HG02973 (cell line): ENCODE results near the gene PDHX.

Experiments
- ATAC-seq: cut with Tn5 transposase; IDR thresholded peaks from one replicate; pipeline ENCODE4 v1.9.1; 2021; ENCODE audit warnings: moderate library complexity; ENCODE audit not compliant: unreplicated experiment

Gene PDHX

GRCh38 chr11:34988294-34989255, 72.2 kb downstream of the PDHX start:
- peak; percentile 85 for ATAC-seq

GRCh38 chr11:34990916-34991315, 74.5 kb downstream of the PDHX start:
- ATAC-seq = no peak

DNA sequence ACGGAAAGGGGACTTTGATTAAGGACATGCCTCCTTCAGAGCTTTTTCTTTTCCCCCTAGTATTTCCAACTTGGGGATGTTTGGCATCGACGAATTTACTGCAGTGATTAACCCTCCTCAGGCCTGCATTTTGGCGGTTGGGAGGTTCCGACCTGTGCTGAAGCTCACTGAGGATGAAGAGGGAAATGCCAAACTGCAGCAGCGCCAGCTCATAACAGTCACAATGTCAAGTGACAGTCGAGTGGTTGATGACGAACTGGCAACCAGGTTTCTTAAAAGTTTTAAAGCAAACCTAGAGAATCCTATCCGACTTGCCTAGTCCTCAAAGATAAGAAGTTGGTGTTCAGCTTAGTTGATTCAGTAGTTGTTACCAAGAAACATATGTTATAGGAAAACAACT, 78.4 kb downstream of the PDHX start:
- no peak for ATAC-seq

DNA sequence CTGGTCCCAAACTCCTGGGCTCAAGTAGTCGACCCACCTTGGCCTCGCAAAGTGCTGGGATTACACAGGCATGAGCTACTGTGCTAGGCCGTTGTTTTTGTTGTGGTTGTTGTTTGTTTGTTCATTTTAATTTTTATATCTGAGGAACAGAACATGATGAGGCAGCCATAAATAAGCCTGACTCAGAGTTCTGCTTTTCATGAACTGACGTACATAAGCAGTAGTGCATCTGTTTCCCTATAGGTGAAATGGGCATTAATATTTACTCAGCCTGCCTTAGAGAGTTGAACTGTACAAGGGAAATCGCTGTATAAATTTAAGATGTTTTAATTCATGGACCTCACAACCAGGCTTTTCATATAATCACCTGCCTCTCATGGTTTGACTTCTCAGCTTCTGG, 80.5 kb downstream of the PDHX start:
- ATAC-seq = no peak

DNA sequence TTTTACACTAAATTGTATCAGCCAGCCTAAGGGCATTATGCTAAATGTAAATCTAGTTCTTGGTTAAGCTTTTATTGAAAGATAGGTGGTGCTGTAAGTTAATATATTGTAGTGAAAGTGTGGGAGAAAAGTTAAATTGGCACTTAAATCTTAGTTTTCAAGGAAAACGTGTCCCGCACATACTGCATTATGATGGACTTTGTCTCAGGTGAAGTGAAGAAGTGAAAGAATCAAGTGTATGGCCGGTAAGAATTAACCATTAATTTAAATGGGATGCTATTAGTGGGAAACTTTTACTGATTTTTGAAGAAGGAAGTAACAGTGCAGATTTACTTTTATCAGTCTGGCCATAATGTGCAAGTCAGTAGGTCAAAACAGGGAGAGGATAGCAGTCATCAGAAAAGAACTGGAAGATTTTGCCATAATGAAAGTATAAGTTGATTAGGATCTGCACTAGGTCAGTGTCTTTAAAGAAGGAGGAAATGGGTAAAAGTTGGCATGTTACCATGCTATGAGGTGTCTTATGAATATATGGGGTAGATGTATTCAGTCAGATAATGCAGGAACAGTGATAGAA, 81.6 kb downstream of the PDHX start:
- no peak for ATAC-seq

- ATAC-seq = no peak
Measured at GRCh38 chr11:34999453-34999852, 83.0 kb downstream of the PDHX start.

DNA sequence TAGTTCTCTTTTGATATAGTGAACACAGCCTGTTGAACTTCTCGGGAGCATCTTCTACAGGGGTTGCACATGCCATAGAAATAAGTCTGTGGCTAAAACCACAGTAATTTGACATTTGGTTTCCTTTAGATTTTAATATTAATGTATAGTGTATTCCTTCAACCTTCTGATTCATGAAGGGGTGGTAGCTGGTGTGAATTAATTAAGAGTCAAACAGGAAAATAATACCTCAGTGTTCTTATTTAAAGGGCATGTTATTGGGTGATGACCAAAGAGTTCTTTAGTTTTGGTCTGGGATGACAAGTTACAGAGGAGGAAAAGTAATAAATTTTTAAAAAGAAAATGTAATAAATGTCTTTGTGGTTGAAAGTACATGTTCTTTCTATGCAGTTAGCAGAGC, 86.8 kb downstream of the PDHX start:
- no peak for ATAC-seq

DNA sequence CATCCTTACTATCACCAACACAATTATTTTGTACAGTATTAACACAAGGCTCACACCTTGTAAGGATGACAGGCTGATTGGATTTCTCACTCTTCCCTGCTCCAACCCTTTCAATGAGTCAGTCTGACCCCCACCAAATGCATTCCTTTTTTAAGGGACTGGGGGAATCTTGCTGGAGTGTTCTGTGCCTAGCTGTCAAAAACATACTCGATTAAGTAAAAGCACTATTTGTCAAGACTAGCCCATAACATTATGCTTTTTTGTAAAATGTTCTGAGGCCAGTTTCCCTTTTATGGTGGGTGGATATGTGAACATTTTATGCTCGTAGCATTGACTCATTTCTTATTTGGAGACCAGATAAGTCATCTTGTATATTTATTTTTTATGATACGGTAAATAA, 87.2 kb downstream of the PDHX start:
- ATAC-seq = no peak

DNA sequence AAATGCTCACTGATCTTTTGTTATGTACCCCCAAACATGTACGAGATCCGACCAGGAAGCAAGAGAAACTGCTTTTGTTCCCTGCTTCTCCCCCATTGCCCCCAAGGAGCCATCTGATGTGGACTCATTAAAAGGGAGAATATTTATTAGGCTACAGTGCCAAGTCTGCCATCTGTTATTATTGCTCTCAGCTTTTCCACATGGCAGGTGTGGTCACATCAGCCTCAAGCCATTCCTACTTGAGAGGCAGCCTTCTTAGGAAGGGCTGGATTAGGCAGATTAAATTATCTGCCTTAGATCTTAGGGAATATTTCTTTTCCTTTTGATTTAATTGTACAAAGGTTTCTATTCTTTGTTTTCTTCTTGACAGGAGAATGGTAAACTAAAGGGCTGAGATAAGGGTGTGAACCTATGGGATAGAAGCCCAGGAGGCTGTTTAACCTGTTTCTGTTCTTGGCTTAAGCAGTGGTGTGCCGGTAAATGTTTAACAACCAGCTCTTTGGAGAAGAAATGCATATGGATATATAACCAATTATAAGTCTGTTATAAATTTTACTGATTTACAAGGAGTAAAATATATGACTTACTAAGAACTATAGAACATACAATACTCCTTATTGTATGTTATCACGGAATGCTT, 88.8 kb downstream of the PDHX start:
- no peak for ATAC-seq

DNA sequence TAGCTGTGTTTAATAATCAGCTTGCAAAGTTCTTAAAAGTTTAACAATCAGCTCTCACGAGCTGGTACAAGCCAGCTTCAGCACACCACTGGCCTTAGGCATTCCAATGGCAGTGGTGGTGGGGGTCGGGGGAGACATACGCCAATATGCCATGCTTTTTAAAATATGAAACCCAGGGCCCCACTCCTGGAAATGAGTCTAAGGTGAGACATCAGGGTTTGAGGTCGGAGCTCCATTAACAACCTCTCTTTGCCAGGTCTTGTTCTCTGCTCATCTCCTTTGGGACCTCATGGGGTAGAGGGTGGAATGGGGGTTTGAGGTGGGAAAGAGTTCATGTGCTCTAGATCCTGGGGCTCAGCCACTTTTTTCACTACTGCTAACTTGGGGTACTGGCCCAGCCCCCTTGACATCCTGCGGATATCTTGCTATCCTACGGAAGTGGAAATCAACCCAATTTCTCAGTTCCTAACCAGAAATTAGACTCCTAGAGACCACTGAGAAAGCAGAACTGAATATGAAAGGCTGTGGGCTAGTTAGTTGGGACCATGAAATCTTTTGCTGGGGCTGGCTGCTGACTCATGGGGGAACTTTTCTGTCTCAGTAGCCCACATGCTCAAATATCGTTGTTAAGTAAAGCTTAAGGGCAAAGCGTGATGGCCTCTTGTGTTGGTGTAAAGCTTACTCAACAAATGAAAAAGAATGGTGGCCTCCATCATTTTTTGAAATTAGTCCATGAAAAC, 90.1 kb downstream of the PDHX start:
- ATAC-seq = peak; percentile 82

DNA sequence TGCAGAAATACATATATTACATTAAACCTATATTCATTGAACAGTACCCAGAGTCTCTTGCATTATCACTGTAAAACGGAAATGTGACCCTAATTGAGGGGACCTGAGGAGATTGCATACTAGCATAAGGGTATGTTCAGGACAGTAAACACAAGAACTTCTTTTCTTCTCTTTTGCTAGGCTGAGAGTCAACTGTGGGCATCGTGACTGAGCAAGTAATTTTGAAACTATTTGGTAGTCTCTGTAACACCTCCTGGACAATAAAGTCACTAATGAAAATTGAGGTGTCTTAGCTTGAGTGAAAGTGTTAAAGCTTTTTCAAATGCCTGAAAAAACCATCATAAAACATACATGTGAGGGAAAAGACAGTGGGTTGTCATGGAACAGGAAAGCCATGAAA, 90.9 kb downstream of the PDHX start:
- ATAC-seq = peak; percentile 53

DNA sequence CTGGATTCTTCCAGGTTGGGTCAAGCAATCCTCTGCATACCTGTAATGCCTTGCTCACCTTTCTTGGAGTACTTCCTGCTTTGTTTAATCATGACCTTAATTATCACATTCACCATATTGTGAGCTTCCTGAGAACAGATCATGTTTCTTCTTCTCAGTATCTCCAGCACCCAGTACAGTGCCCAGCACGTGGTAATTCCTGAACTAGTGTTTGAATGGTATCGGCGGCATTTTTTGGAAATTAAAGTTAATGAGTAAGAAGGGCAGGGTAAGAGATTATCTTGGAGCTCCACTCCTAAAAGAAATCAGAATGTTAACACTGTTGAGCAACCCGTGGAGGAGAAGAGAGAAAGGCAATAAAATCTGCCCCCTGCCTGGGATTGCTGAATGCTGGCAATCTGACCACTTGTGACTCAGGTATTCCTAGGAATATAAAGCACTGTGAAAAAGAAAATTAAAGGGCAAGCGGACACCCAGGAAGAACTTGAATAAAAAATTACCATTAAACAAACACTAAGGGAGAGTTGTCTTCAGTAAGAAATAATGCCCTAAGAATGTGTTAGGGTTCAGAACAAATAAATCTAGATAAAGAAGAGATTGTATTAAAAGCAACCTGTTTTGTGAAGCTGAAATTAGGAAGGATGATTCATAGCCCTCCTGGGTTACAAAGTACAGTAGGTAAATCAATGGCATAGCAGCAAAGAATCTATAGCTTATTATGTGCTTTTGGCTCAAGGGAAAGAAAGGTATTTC, 92.9 kb downstream of the PDHX start:
- ATAC-seq = no peak

DNA sequence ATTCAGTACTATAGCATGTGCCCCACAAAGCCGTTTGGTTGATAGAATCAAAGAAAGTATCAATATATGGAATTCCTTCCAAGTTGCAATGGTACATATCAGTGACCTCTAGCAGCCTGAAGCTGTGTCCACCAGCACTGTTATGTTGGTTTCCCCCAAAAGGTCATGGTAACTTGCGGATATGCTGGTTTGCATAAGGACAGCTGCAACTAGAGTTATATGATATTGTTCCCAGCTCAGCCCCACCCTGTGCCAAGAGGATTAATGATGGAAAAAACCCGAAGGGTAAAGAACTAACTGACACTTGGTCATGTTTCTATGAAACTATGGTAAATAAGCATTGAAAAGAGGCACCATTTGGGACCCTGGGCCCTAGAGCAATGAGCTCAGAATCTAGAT, 93.5 kb downstream of the PDHX start:
- no peak for ATAC-seq

GRCh38 chr11:35010654-35011053, 94.2 kb downstream of the PDHX start:
- no peak for ATAC-seq

- no peak for ATAC-seq
Measured at GRCh38 chr11:35011389-35011788, 95.0 kb downstream of the PDHX start.

DNA sequence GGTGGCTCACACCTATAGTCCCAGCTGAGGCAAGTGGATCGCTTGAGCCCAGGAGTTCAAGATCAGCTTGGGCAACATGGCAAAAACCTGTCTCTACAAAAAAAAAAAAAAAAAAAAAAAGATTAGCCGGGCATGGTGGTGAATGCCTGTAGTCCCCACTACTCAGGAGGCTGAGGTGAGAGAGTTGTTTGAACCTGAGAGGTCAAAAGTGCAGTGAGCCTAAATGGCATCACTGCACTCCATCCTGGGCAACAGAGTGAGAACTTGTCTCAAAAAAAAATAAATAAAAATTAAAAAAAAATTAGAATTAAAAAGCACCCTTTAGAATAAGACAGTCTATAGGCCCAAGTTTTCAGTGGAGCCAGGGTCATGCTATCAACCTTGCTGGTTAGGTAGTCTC, 95.5 kb downstream of the PDHX start:
- no peak for ATAC-seq

- ATAC-seq = peak; percentile 64
Measured at GRCh38 chr11:35012467-35013191, 96.2 kb downstream of the PDHX start.

- peak; percentile 47 for ATAC-seq
Measured at GRCh38 chr11:35013514-35014233, 97.3 kb downstream of the PDHX start.

GRCh38 chr11:35014346-35014745, 97.9 kb downstream of the PDHX start:
- no peak for ATAC-seq
